Activated CD4-positive, alpha-beta T cell treated with anti-CD3 and anti-CD28 coated beads for 36 hours (primary cell): ENCODE results near the gene B4GALNT4. TPM values are rescaled to one million over a fixed set of nuclear protein-coding genes. Genes with fewer than 3 reads are reported as not detected.

Experiments
- ATAC-seq: fragments of 200-7000 bp; cut with Tn5 transposase; one replicate; pipeline ENCODE4 v1.10.0; 2021; ENCODE audit warnings: mild to moderate bottlenecking, moderate library complexity
- CTCF ChIA-PET: fragments of 350-600 bp; sonication (Branson Sonifier 250); formaldehyde crosslinking; loops from one replicate; lab custom pipeline; 2021; ENCODE audit warnings: antibody characterized with exemption; lab: Charles Lee
- POLR2A ChIA-PET: fragments of 350-600 bp; sonication (Branson Sonifier 250); formaldehyde crosslinking; loops from one replicate; lab custom pipeline; 2021; ENCODE audit warnings: antibody characterized with exemption, inconsistent platforms; lab: Charles Lee
- DNase-seq: peaks from one replicate; pipeline ENCODE4 v3.0.0-alpha.2; 2020
- H3K27ac Mint-ChIP-seq: one replicate; pipeline ENCODE4 v1.8.0; 2021; ENCODE audit warnings: mixed read lengths
- H3K27me3 Mint-ChIP-seq: one replicate; pipeline ENCODE4 v1.8.0; 2021; ENCODE audit warnings: mixed read lengths
- H3K36me3 Mint-ChIP-seq: one replicate; pipeline ENCODE4 v1.8.0; 2021; ENCODE audit warnings: low read depth, mixed read lengths
- H3K4me1 Mint-ChIP-seq: one replicate; pipeline ENCODE4 v1.8.0; 2021; ENCODE audit warnings: mixed read lengths
- H3K4me3 Mint-ChIP-seq: one replicate; pipeline ENCODE4 v1.8.0; 2021; ENCODE audit warnings: mild to moderate bottlenecking, moderate library complexity, mixed read lengths
- H3K9me3 Mint-ChIP-seq: one replicate; pipeline ENCODE4 v1.8.0; 2021; ENCODE audit warnings: low read depth, mixed read lengths
- intact Hi-C, 2 experiments: fragments of 100-400 bp; cut with DNase I in 1 of 2; cut with micrococcal nuclease in 1 of 2; formaldehyde crosslinking; loops; one replicate each; pipeline versions ENCODE4 v1.14.2 to v1.15.1; 2022 to 2024; cut with DNase I, micrococcal nuclease
- total RNA-seq, 2 experiments: library from RNA; stranded (reverse); gene quantifications; one replicate each; pipeline ENCODE4 v1.2.3, GENCODE V29; 2021

The B4GALNT4 gene
- total RNA-seq, 2 experiments from 2014 or later: 3.8 to 6.6 TPM

- Mint-ChIP-seq H3K36me3 (no peaks in the 10 kb centered on the region), H3K27me3 (no peaks in the 10 kb centered on the region), H3K4me3 (no peak overlapping the region), H3K27ac (peak overlapping the region; percentile 21), H3K4me1 (peaks cover 41% of the 10 kb centered on the region), H3K9me3 (no peaks in the 10 kb centered on the region)
- ChIA-PET POLR2A (no interaction called here), CTCF (interaction anchor here (1.2 to 1.6 kb wide), 2 partner anchors 102 to 104 kb away, joined by 4 to 8 read pairs; no protein-coding TSS in a partner anchor)
- DNase-seq: no peak
- intact Hi-C loops: no loop called here
- no peak for ATAC-seq
Measured at GRCh38 chr11:352456-353031, 16.8 kb upstream of the B4GALNT4 start.

GRCh38 chr11:353179-353873 is 16.0 kb upstream of the B4GALNT4 start:
- H3K4me1 Mint-ChIP-seq: peaks cover 41% of the 10 kb centered on the region
- H3K36me3 Mint-ChIP-seq: no peaks in the 10 kb centered on the region
- no peak overlapping the region for H3K4me3 Mint-ChIP-seq
- H3K27ac Mint-ChIP-seq: peak overlapping the region; percentile 34
- ATAC-seq (no peak), DNase-seq (no peak)
- POLR2A ChIA-PET: no interaction called here
- CTCF ChIA-PET: interaction anchor here (0.7 to 1.6 kb wide), 3 partner anchors 90 to 105 kb away, joined by 3 to 8 read pairs (median 4); no protein-coding TSS in a partner anchor
- intact Hi-C loops: no loop called here
- H3K9me3 Mint-ChIP-seq: no peaks in the 10 kb centered on the region
- no peaks in the 10 kb centered on the region for H3K27me3 Mint-ChIP-seq

GRCh38 chr11:355581-356458 is 13.5 kb upstream of the B4GALNT4 start:
- H3K4me3 Mint-ChIP-seq: no peak overlapping the region
- ChIA-PET POLR2A (interaction anchor here (0.5 to 1.5 kb wide), 10 partner anchors 16 to 149 kb away, joined by 3 to 6 read pairs (median 4); partner anchors contain the start of genes BET1L and RIC8A), CTCF (interaction anchor here (0.6 to 2.3 kb wide), 19 partner anchors 15 to 149 kb away, joined by 3 to 22 read pairs (median 4); partner anchors contain the start of genes BET1L, PSMD13 and RIC8A)
- no peaks in the 10 kb centered on the region for H3K27me3 Mint-ChIP-seq
- intact Hi-C loops: loop anchor here (1.0 to 5.0 kb wide), 8 partner anchors 44 to 150 kb away; partner anchors contain the start of genes PSMD13 (in 2 of the 2), SIRT3 (in 2 of the 2), BET1L (in 1 of the 2) and RIC8A (in 1 of the 2)
- peaks cover 47% of the 10 kb centered on the region for H3K4me1 Mint-ChIP-seq
- H3K9me3 Mint-ChIP-seq: no peaks in the 10 kb centered on the region
- DNase-seq: peak; percentile 94
- ATAC-seq: peak; percentile 63
- H3K27ac Mint-ChIP-seq: peak overlapping the region; percentile 96
- no peaks in the 10 kb centered on the region for H3K36me3 Mint-ChIP-seq

- DNase-seq (no peak), ATAC-seq (no peak)
- no peak overlapping the region for H3K4me3 Mint-ChIP-seq
- ChIA-PET POLR2A (no interaction called here), CTCF (interaction anchor here (0.6 to 2.3 kb wide), 3 partner anchors 16 to 107 kb away, joined by 3 to 22 read pairs (median 4); no protein-coding TSS in a partner anchor)
- H3K9me3 Mint-ChIP-seq: peaks cover 5% of the 10 kb centered on the region
- intact Hi-C loops: loop anchor here (1.0 to 5.0 kb wide), 7 partner anchors 44 to 150 kb away; partner anchors contain the start of genes PSMD13 (in 2 of the 2) and SIRT3 (in 2 of the 2)
- H3K36me3 Mint-ChIP-seq: no peaks in the 10 kb centered on the region
- no peak overlapping the region for H3K27ac Mint-ChIP-seq
- H3K4me1 Mint-ChIP-seq: peaks cover 41% of the 10 kb centered on the region
- H3K27me3 Mint-ChIP-seq: no peaks in the 10 kb centered on the region
Measured at GRCh38 chr11:356610-357009, 12.7 kb upstream of the B4GALNT4 start.

GRCh38 chr11:357582-357981 is 11.7 kb upstream of the B4GALNT4 start:
- POLR2A ChIA-PET: no interaction called here
- Mint-ChIP-seq H3K27me3 (no peaks in the 10 kb centered on the region), H3K27ac (no peak overlapping the region), H3K9me3 (peaks cover 5% of the 10 kb centered on the region), H3K4me1 (peaks cover 37% of the 10 kb centered on the region), H3K4me3 (no peak overlapping the region), H3K36me3 (no peaks in the 10 kb centered on the region)
- DNase-seq: no peak
- CTCF ChIA-PET: no interaction called here
- intact Hi-C loops: loop anchor here (2.0 to 5.0 kb wide), 3 partner anchors 91 to 120 kb away; partner anchors contain the start of genes PSMD13 (in 1 of the 2) and SIRT3 (in 1 of the 2)
- ATAC-seq: no peak

GRCh38 chr11:358129-358800 is 11.0 kb upstream of the B4GALNT4 start:
- CTCF ChIA-PET: interaction anchor here (0.6 to 1.9 kb wide), 4 partner anchors 9 to 325 kb away, joined by 3 to 9 read pairs (median 6); no protein-coding TSS in a partner anchor
- ATAC-seq: no peak
- peaks cover 5% of the 10 kb centered on the region for H3K9me3 Mint-ChIP-seq
- intact Hi-C loops: loop anchor here in 1 of 2 experiments (5.0 kb wide), 2 partner anchors 106 to 121 kb away; partner anchors contain the start of genes PSMD13 and SIRT3
- H3K36me3 Mint-ChIP-seq: no peaks in the 10 kb centered on the region
- no peak for DNase-seq
- POLR2A ChIA-PET: interaction anchor here (0.8 to 1.3 kb wide), 2 partner anchors 16 to 75 kb away, joined by 3 read pairs; no protein-coding TSS in a partner anchor
- H3K27me3 Mint-ChIP-seq: no peaks in the 10 kb centered on the region
- peaks cover 30% of the 10 kb centered on the region for H3K4me1 Mint-ChIP-seq
- H3K27ac Mint-ChIP-seq: no peak overlapping the region
- H3K4me3 Mint-ChIP-seq: no peak overlapping the region

- no peak overlapping the region for H3K4me3 Mint-ChIP-seq
- H3K36me3 Mint-ChIP-seq: no peaks in the 10 kb centered on the region
- peak; percentile 71 for DNase-seq
- peaks cover 5% of the 10 kb centered on the region for H3K9me3 Mint-ChIP-seq
- H3K27me3 Mint-ChIP-seq: no peaks in the 10 kb centered on the region
- ChIA-PET CTCF (interaction anchor here (0.6 to 1.9 kb wide), 8 partner anchors 8 to 324 kb away, joined by 3 to 9 read pairs (median 3); no protein-coding TSS in a partner anchor), POLR2A (interaction anchor here (0.7 to 1.3 kb wide), 3 partner anchors 17 to 89 kb away, joined by 3 read pairs; no protein-coding TSS in a partner anchor)
- intact Hi-C loops: loop anchor here (1.0 to 5.0 kb wide), 3 partner anchors 51 to 122 kb away; partner anchors contain the start of genes PSMD13 (in 1 of the 2) and SIRT3 (in 1 of the 2)
- H3K4me1 Mint-ChIP-seq: peaks cover 23% of the 10 kb centered on the region
- H3K27ac Mint-ChIP-seq: peak overlapping the region; percentile 77
- ATAC-seq: peak; percentile 78
Measured at GRCh38 chr11:359181-359714, 10.1 kb upstream of the B4GALNT4 start.

GRCh38 chr11:360326-361280 is 8.7 kb upstream of the B4GALNT4 start:
- peaks cover 14% of the 10 kb centered on the region for H3K4me1 Mint-ChIP-seq
- ATAC-seq (no peak), DNase-seq (no peak)
- intact Hi-C loops: no loop called here
- H3K36me3 Mint-ChIP-seq: no peaks in the 10 kb centered on the region
- no peak overlapping the region for H3K4me3 Mint-ChIP-seq
- H3K27ac Mint-ChIP-seq: peak overlapping the region; percentile 21
- no peaks in the 10 kb centered on the region for H3K27me3 Mint-ChIP-seq
- CTCF ChIA-PET: interaction anchor here (0.5 to 2.0 kb wide), 5 partner anchors 21 to 958 kb away, joined by 3 to 8 read pairs (median 4); no protein-coding TSS in a partner anchor
- peaks cover 5% of the 10 kb centered on the region for H3K9me3 Mint-ChIP-seq
- POLR2A ChIA-PET: no interaction called here
